Panc1 (cell line): ENCODE data around the gene MEGF6. TPM values are rescaled to one million over a fixed set of nuclear protein-coding genes. Genes with fewer than 3 reads are reported as not detected.
A peak's percentile ranks its signal among the peaks of the same experiment; 100 is the strongest.

Source experiments
- ATAC-seq: fragments of 200-7000 bp; cut with Tn5 transposase; 2 replicates; pipeline ENCODE4 v1.9.1; 2020; ENCODE audit warnings: mild to moderate bottlenecking, moderate library complexity
- BruUV-seq: library from RNA; stranded (reverse); fragments of 400-500 nt; replicated peaks from 2 replicates; lab custom pipeline; 2021; lab: Mats Ljungman, UMichigan
- CTCF ChIA-PET: fragments of 300-600 bp; sonication (Branson Sonifier 250); formaldehyde crosslinking; loops from one replicate; lab custom pipeline; 2022; ENCODE audit warnings: antibody characterized with exemption; lab: Charles Lee
- POLR2A ChIA-PET: fragments of 300-600 bp; sonication (Branson Sonifier 250); formaldehyde crosslinking; loops from one replicate; lab custom pipeline; 2022; ENCODE audit warnings: antibody characterized with exemption; lab: Charles Lee
- DNase-seq: peaks from one replicate; pipeline ENCODE4 v3.0.0-alpha.2; 2010; ENCODE audit warnings: low read depth, low spot score
- H3K27ac ChIP-seq: 2 replicates; pipeline ENCODE4 v1.5.1; 2011; ENCODE audit warnings: mild to moderate bottlenecking, low read length, inconsistent platforms
- H3K27me3 ChIP-seq: fragments of 200-500 bp; sonication (Bioruptor generic); 2 replicates; pipeline ENCODE4 v1.6.0; 2014; ENCODE audit warnings: low read length, inconsistent platforms; ENCODE audit not compliant: control insufficient read depth, insufficient read depth
- H3K36me3 ChIP-seq: fragments of 200-500 bp; sonication (Bioruptor generic); 2 replicates; pipeline ENCODE4 v1.5.1; 2014; ENCODE audit warnings: inconsistent platforms, mild to moderate bottlenecking, low read length, moderate library complexity; ENCODE audit not compliant: control insufficient read depth, insufficient read depth
- H3K4me1 ChIP-seq: 2 replicates; pipeline ENCODE4 v1.5.1; 2011; ENCODE audit warnings: inconsistent platforms, mild to moderate bottlenecking, low read length, moderate library complexity; ENCODE audit not compliant: control insufficient read depth, insufficient read depth
- H3K4me3 ChIP-seq, 2 experiments: 2 replicates each; pipeline ENCODE4 v1.5.1; 2011 to 2012; ENCODE audit warnings: low read depth in 2 of 2, low read length in 2 of 2, mild to moderate bottlenecking in 2 of 2, inconsistent platforms in 1 of 2, moderate library complexity in 1 of 2
- H3K9me3 ChIP-seq: fragments of 200-500 bp; sonication (Bioruptor generic); 2 replicates; pipeline ENCODE4 v1.5.1; 2014; ENCODE audit warnings: low read depth, mild to moderate bottlenecking, inconsistent platforms, low read length, moderate library complexity; ENCODE audit not compliant: control insufficient read depth, insufficient read depth
- POLR2AphosphoS5 ChIP-seq: IDR thresholded peaks from 2 replicates; pipeline ENCODE4 v1.6.1; 2012; ENCODE audit warnings: mild to moderate bottlenecking, low read depth, low read length, moderate library complexity
- SIN3A ChIP-seq: IDR thresholded peaks from 2 replicates; pipeline ENCODE4 v1.6.1; 2012; ENCODE audit warnings: low read depth, mild to moderate bottlenecking, low read length, moderate library complexity, borderline replicate concordance; ENCODE audit not compliant: insufficient read depth
- TCF7L2 ChIP-seq: IDR thresholded peaks from 2 replicates; pipeline ENCODE4 v1.6.1; 2011; ENCODE audit warnings: mild to moderate bottlenecking, low read depth, low read length, inconsistent platforms
- in situ Hi-C: cut with HindIII; loops from 2 replicates; pipeline ENCODE4 v1.10.0; 2016; ENCODE audit warnings: low sequenced_read_pairs, low pct_unique_long_range_greater_than_20kb
- intact Hi-C: fragments of 100-400 bp; cut with micrococcal nuclease; formaldehyde crosslinking; loops from one replicate; pipeline ENCODE4 v1.10.0; 2022; ENCODE audit not compliant: unreplicated experiment
- total RNA-seq: library from RNA; stranded (reverse); gene quantifications from one replicate; pipeline ENCODE4 v1.2.1, GENCODE V29; 2021; ENCODE audit not compliant: unreplicated experiment
- TF ChIP-seq, protein P1 (sequence below), 2 experiments: IDR thresholded peaks; 2 replicates each; pipeline ENCODE4 v1.6.1; 2011 to 2012; ENCODE audit warnings: low read depth in 2 of 2, control low read depth in 1 of 2, low read length in 1 of 2, mild to moderate bottlenecking in 1 of 2, moderate library complexity in 1 of 2; ENCODE audit not compliant: insufficient read depth in 1 of 2
- TF ChIP-seq, protein P2 (sequence below): fragments of 450-650 bp; IDR thresholded peaks from 2 replicates; pipeline ENCODE4 v1.5.1; 2017; ENCODE audit warnings: mild to moderate bottlenecking

The MEGF6 gene
- total RNA-seq, 1 experiment from 2014 or later, result 32.6 TPM

- H3K36me3 ChIP-seq, result no peaks in the 10 kb centered on the region
- H3K9me3 ChIP-seq, result no peaks in the 10 kb centered on the region
- 0 out of 2 replicates have a peak, but pooled peaks cover 5% of the 10 kb centered on the region for H3K4me1 ChIP-seq
- ChIA-PET CTCF (interaction anchor here (1.1 kb wide), 1 partner anchor 126 kb away, joined by 3 read pairs; no protein-coding TSS in a partner anchor), POLR2A (no interaction called here)
- ATAC-seq (no peak), DNase-seq (no peak)
- no peak overlapping the region for H3K4me3 ChIP-seq
- H3K27me3 ChIP-seq, result no peaks in the 10 kb centered on the region
- H3K27ac ChIP-seq, result no peak overlapping the region
- BruUV-seq, result no TSS peak
- TF ChIP-seq SIN3A (no peak), TCF7L2 (no peak), POLR2AphosphoS5 (no peak)
- TF ChIP-seq, protein P1, sequence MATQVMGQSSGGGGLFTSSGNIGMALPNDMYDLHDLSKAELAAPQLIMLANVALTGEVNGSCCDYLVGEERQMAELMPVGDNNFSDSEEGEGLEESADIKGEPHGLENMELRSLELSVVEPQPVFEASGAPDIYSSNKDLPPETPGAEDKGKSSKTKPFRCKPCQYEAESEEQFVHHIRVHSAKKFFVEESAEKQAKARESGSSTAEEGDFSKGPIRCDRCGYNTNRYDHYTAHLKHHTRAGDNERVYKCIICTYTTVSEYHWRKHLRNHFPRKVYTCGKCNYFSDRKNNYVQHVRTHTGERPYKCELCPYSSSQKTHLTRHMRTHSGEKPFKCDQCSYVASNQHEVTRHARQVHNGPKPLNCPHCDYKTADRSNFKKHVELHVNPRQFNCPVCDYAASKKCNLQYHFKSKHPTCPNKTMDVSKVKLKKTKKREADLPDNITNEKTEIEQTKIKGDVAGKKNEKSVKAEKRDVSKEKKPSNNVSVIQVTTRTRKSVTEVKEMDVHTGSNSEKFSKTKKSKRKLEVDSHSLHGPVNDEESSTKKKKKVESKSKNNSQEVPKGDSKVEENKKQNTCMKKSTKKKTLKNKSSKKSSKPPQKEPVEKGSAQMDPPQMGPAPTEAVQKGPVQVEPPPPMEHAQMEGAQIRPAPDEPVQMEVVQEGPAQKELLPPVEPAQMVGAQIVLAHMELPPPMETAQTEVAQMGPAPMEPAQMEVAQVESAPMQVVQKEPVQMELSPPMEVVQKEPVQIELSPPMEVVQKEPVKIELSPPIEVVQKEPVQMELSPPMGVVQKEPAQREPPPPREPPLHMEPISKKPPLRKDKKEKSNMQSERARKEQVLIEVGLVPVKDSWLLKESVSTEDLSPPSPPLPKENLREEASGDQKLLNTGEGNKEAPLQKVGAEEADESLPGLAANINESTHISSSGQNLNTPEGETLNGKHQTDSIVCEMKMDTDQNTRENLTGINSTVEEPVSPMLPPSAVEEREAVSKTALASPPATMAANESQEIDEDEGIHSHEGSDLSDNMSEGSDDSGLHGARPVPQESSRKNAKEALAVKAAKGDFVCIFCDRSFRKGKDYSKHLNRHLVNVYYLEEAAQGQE (IDR thresholded peaks at IDR 0.05; ENCODE audit: insufficient read depth in 1 of 2, low read depth in 2 of 2, low read length in 1 of 2), result no peak
- TF ChIP-seq, protein P2, sequence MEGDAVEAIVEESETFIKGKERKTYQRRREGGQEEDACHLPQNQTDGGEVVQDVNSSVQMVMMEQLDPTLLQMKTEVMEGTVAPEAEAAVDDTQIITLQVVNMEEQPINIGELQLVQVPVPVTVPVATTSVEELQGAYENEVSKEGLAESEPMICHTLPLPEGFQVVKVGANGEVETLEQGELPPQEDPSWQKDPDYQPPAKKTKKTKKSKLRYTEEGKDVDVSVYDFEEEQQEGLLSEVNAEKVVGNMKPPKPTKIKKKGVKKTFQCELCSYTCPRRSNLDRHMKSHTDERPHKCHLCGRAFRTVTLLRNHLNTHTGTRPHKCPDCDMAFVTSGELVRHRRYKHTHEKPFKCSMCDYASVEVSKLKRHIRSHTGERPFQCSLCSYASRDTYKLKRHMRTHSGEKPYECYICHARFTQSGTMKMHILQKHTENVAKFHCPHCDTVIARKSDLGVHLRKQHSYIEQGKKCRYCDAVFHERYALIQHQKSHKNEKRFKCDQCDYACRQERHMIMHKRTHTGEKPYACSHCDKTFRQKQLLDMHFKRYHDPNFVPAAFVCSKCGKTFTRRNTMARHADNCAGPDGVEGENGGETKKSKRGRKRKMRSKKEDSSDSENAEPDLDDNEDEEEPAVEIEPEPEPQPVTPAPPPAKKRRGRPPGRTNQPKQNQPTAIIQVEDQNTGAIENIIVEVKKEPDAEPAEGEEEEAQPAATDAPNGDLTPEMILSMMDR, result no peak
- intact Hi-C loops (loop anchor here (10.0 kb wide), 1 partner anchor 72 kb away; no protein-coding TSS in a partner anchor), in situ Hi-C loops (no loop called here)
These were observed 118.6 kb downstream of the MEGF6 start for GRCh38 chr1:3492545-3493246.

GRCh38 chr1:3491291-3492246 is 119.7 kb downstream of the MEGF6 start:
- peak; percentile 79 for ATAC-seq
- no peaks in the 10 kb centered on the region for H3K9me3 ChIP-seq
- no peaks in the 10 kb centered on the region for H3K27me3 ChIP-seq
- DNase-seq, result peak; percentile 39
- H3K36me3 ChIP-seq, result no peaks in the 10 kb centered on the region
- no peak overlapping the region for H3K27ac ChIP-seq
- ChIA-PET POLR2A (interaction anchor here (0.6 kb wide), 1 partner anchor 14 kb away, joined by 4 read pairs; no protein-coding TSS in a partner anchor), CTCF (interaction anchor here (0.5 to 1.5 kb wide), 12 partner anchors 13 to 200 kb away, joined by 3 to 14 read pairs (median 3); no protein-coding TSS in a partner anchor)
- peak overlapping the region in 1 of 2 experiments; percentile 17; a peak in 1 of 4 replicates for H3K4me3 ChIP-seq
- H3K4me1 ChIP-seq, result 0 out of 2 replicates have a peak, but pooled peaks cover 3% of the 10 kb centered on the region
- no TSS peak for BruUV-seq
- intact Hi-C loops (loop anchor here (2.0 to 10.0 kb wide), 2 partner anchors 73 to 129 kb away; no protein-coding TSS in a partner anchor), in situ Hi-C loops (no loop called here)
- TF ChIP-seq, protein P2, result peak; percentile 98
- TF ChIP-seq SIN3A, result no peak
